Retinal pigment epithelial cell (primary cell): Measurements from ENCODE around the gene CDX2.

Experiments
- DNase-seq: peaks from one replicate; pipeline ENCODE4 v3.0.0-alpha.2; 2010; ENCODE audit warnings: low read depth
- H3K4me3 ChIP-seq: 2 replicates; pipeline ENCODE4 v1.5.1; 2011; ENCODE audit warnings: mild to moderate bottlenecking, low read length, control low read depth, moderate library complexity
- CTCF ChIP-seq: conservative IDR thresholded peaks from 2 replicates; pipeline ENCODE4 v1.5.1; 2011; ENCODE audit warnings: low read depth, low read length, control low read depth, inconsistent platforms

Gene CDX2

GRCh38 chr13:27979001-27979643, 10.0 kb upstream of the CDX2 start:
- no peak for DNase-seq
- no peak for TF ChIP-seq CTCF
- H3K4me3 ChIP-seq, result no peak overlapping the region

GRCh38 chr13:27978301-27978968, 9.3 kb upstream of the CDX2 start:
- DNase-seq, result no peak
- no peak overlapping the region for H3K4me3 ChIP-seq
- TF ChIP-seq CTCF, result no peak

GRCh38 chr13:27977476-27978300, 8.6 kb upstream of the CDX2 start:
- H3K4me3 ChIP-seq, result no peak overlapping the region
- no peak for TF ChIP-seq CTCF
- no peak for DNase-seq

- no peak for TF ChIP-seq CTCF
- no peak overlapping the region for H3K4me3 ChIP-seq
- no peak for DNase-seq
Measured at GRCh38 chr13:27976362-27977091, 7.4 kb upstream of the CDX2 start.

GRCh38 chr13:27975564-27976361, 6.6 kb upstream of the CDX2 start:
- H3K4me3 ChIP-seq, result no peak overlapping the region
- no peak for DNase-seq
- TF ChIP-seq CTCF, result no peak

GRCh38 chr13:27973961-27974662, 5.0 kb upstream of the CDX2 start:
- DNase-seq, result no peak
- H3K4me3 ChIP-seq, result no peak overlapping the region
- TF ChIP-seq CTCF, result no peak
